ENCODE measurements around the gene NCL. TPM values are rescaled to one million over a fixed set of nuclear protein-coding genes. Genes with fewer than 3 reads are reported as not detected.

NCL gene
- total and polyA plus RNA-seq, 2 donors from 2014 or later = 191 to 382 TPM

GRCh38 chr2:231494669-231495068 is 30.4 kb upstream of the NCL start:
- intact Hi-C loops (cut with DNase I) = no loop called here
- DNase-seq (no peak), FAIRE-seq (no peak)
- H3K9ac ChIP-seq (ENCODE audit: low read length in 3 of 3) = no peak overlapping the region
- no peaks in the 10 kb centered on the region for H3K36me3 ChIP-seq (ENCODE audit: control insufficient read depth in 2 of 3, insufficient read depth in 3 of 3, low read length in 3 of 3)
- no peak for TF ChIP-seq CTCF (IDR thresholded peaks at IDR 0.05; ENCODE audit: borderline replicate concordance, extremely low read depth, insufficient read depth)
- no peaks in the 10 kb centered on the region for H3K9me3 ChIP-seq (ENCODE audit: control insufficient read depth in 2 of 3, insufficient read depth in 1 of 3, low read length in 3 of 3)
- no peaks in the 10 kb centered on the region for H3K4me1 ChIP-seq (ENCODE audit: control insufficient read depth in 2 of 3, insufficient read depth in 2 of 3, low read depth in 1 of 3, low read length in 3 of 3)
- H3K4me3 ChIP-seq (ENCODE audit: low read length in 3 of 3) = no peak overlapping the region
- no peak overlapping the region for H3K27ac ChIP-seq (ENCODE audit: low read depth in 2 of 2, low read length in 2 of 2)
- no peaks in the 10 kb centered on the region for H3K27me3 ChIP-seq (ENCODE audit: control insufficient read depth, insufficient read depth, low read length)

- no peaks in the 10 kb centered on the region for H3K4me1 ChIP-seq (ENCODE audit: control insufficient read depth in 2 of 3, insufficient read depth in 2 of 3, low read depth in 1 of 3, low read length in 3 of 3)
- H3K9ac ChIP-seq (ENCODE audit: low read length in 3 of 3) = no peak overlapping the region
- H3K9me3 ChIP-seq (ENCODE audit: control insufficient read depth in 2 of 3, insufficient read depth in 1 of 3, low read length in 3 of 3) = no peaks in the 10 kb centered on the region
- H3K36me3 ChIP-seq (ENCODE audit: control insufficient read depth in 2 of 3, insufficient read depth in 3 of 3, low read length in 3 of 3) = no peaks in the 10 kb centered on the region
- H3K27ac ChIP-seq (ENCODE audit: low read depth in 2 of 2, low read length in 2 of 2) = no peak overlapping the region
- DNase-seq (no peak), FAIRE-seq (no peak)
- intact Hi-C loops (cut with DNase I) = no loop called here
- H3K27me3 ChIP-seq (ENCODE audit: control insufficient read depth, insufficient read depth, low read length) = no peaks in the 10 kb centered on the region
- no peak for TF ChIP-seq CTCF (IDR thresholded peaks at IDR 0.05; ENCODE audit: borderline replicate concordance, extremely low read depth, insufficient read depth)
- H3K4me3 ChIP-seq (ENCODE audit: low read length in 3 of 3) = no peak overlapping the region
These were observed 26.5 kb upstream of the NCL start for GRCh38 chr2:231490801-231491200.

GRCh38 chr2:231489990-231490389 is 25.7 kb upstream of the NCL start:
- no peaks in the 10 kb centered on the region for H3K4me1 ChIP-seq (ENCODE audit: control insufficient read depth in 2 of 3, insufficient read depth in 2 of 3, low read depth in 1 of 3, low read length in 3 of 3)
- FAIRE-seq (no peak), DNase-seq (no peak)
- H3K9ac ChIP-seq (ENCODE audit: low read length in 3 of 3) = no peak overlapping the region
- no peaks in the 10 kb centered on the region for H3K36me3 ChIP-seq (ENCODE audit: control insufficient read depth in 2 of 3, insufficient read depth in 3 of 3, low read length in 3 of 3)
- no peak overlapping the region for H3K27ac ChIP-seq (ENCODE audit: low read depth in 2 of 2, low read length in 2 of 2)
- no peaks in the 10 kb centered on the region for H3K27me3 ChIP-seq (ENCODE audit: control insufficient read depth, insufficient read depth, low read length)
- TF ChIP-seq CTCF (IDR thresholded peaks at IDR 0.05; ENCODE audit: borderline replicate concordance, extremely low read depth, insufficient read depth) = no peak
- no peaks in the 10 kb centered on the region for H3K9me3 ChIP-seq (ENCODE audit: control insufficient read depth in 2 of 3, insufficient read depth in 1 of 3, low read length in 3 of 3)
- intact Hi-C loops (cut with DNase I) = loop anchor here (10.0 kb wide), 1 partner anchor 65 kb away; no protein-coding TSS in a partner anchor
- H3K4me3 ChIP-seq (ENCODE audit: low read length in 3 of 3) = no peak overlapping the region

- Histone ChIP-seq H3K4me3 (ENCODE audit: low read length in 3 of 3) (no peak overlapping the region), H3K27me3 (ENCODE audit: control insufficient read depth, insufficient read depth, low read length) (no peaks in the 10 kb centered on the region), H3K4me1 (ENCODE audit: control insufficient read depth in 2 of 3, insufficient read depth in 2 of 3, low read depth in 1 of 3, low read length in 3 of 3) (no peaks in the 10 kb centered on the region), H3K9ac (ENCODE audit: low read length in 3 of 3) (no peak overlapping the region), H3K36me3 (ENCODE audit: control insufficient read depth in 2 of 3, insufficient read depth in 3 of 3, low read length in 3 of 3) (no peaks in the 10 kb centered on the region), H3K9me3 (ENCODE audit: control insufficient read depth in 2 of 3, insufficient read depth in 1 of 3, low read length in 3 of 3) (no peaks in the 10 kb centered on the region), H3K27ac (ENCODE audit: low read depth in 2 of 2, low read length in 2 of 2) (no peak overlapping the region)
- TF ChIP-seq CTCF (IDR thresholded peaks at IDR 0.05; ENCODE audit: borderline replicate concordance, extremely low read depth, insufficient read depth) = no peak
- DNase-seq = no peak
- no peak for FAIRE-seq
- intact Hi-C loops (cut with DNase I) = loop anchor here (10.0 kb wide), 1 partner anchor 66 kb away; no protein-coding TSS in a partner anchor
These were observed 24.0 kb upstream of the NCL start for GRCh38 chr2:231488331-231488730.
